Body of pancreas (tissue), 4 donors: Measurements from ENCODE around the gene DAB2IP.

Experiments
- POLR2A ChIP-seq, 3 donors: fragments of 450-650 bp; IDR thresholded peaks; one replicate each; pipeline ENCODE4 v1.6.1; 2016; ENCODE audit warnings: antibody characterized with exemption in 3 of 3, mild to moderate bottlenecking in 2 of 3
- TF ChIP-seq, protein P1 (sequence below), 7 experiments: fragments of 450-650 bp in 4 of 7; fragments of 200-600 bp in 3 of 7; sonication (generic) in 3 of 7; IDR thresholded peaks; one replicate each; pipeline ENCODE4 v1.5.1; 2016 to 2019; ENCODE audit warnings: antibody characterized with exemption in 7 of 7

DNA sequence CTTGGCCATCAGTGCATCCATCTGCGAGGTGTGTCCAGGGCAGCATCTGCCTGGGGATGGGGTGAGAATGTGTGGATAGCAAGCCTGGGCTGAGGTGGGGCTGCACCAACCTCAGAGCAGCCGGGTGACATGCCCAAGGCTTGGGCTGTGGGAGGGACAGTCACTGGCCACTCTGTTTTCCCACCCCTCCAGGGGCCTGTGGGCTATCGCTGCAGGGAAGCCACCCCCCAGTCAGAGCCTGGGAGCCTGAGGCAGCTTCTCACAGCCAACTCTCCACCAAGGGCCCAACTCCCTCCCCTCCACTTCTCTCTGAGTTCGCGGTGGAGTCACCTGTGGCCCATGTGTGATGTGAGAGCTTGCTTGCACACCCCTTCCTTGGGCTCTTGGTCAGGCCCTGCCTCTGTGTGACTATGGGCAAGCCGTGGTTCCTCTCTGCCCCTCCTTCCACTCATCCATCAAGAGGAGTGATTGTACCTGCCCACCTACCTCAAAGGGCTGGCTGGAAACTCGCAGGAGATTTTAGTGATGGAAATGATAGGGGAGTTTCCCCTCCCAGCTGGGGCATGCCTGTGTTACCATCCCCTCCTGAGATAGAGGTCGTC, 54.8 kb downstream of the DAB2IP start:
- TF ChIP-seq, protein P1, sequence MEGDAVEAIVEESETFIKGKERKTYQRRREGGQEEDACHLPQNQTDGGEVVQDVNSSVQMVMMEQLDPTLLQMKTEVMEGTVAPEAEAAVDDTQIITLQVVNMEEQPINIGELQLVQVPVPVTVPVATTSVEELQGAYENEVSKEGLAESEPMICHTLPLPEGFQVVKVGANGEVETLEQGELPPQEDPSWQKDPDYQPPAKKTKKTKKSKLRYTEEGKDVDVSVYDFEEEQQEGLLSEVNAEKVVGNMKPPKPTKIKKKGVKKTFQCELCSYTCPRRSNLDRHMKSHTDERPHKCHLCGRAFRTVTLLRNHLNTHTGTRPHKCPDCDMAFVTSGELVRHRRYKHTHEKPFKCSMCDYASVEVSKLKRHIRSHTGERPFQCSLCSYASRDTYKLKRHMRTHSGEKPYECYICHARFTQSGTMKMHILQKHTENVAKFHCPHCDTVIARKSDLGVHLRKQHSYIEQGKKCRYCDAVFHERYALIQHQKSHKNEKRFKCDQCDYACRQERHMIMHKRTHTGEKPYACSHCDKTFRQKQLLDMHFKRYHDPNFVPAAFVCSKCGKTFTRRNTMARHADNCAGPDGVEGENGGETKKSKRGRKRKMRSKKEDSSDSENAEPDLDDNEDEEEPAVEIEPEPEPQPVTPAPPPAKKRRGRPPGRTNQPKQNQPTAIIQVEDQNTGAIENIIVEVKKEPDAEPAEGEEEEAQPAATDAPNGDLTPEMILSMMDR (IDR thresholded peaks at IDR 0.05) = no peak
- TF ChIP-seq POLR2A (IDR thresholded peaks at IDR 0.05) = no peak
